IMR-90 (cell line): ENCODE results near the gene BSCL2. TPM values are rescaled to one million over a fixed set of nuclear protein-coding genes. Genes with fewer than 3 reads are reported as not detected.
A peak's percentile ranks its signal among the peaks of the same experiment; 100 is the strongest.

Source experiments
- ATAC-seq: fragments of 200-7000 bp; cut with Tn5 transposase; 2 replicates; pipeline ENCODE4 v1.9.1; 2020; ENCODE audit warnings: low read depth, mild to moderate bottlenecking, moderate library complexity
- BruUV-seq: library from RNA; stranded (reverse); fragments of 400-500 nt; replicated peaks from 2 replicates; lab custom pipeline; 2021; lab: Mats Ljungman, UMichigan
- CTCF ChIA-PET: fragments of 300-600 bp; formaldehyde crosslinking; extraction: SDS; loops from one replicate; lab custom pipeline; 2021; ENCODE audit warnings: antibody characterized with exemption; lab: Yijun Ruan, JAX
- POLR2A ChIA-PET: fragments of 300-600 bp; sonication (Branson Sonifier 250); formaldehyde crosslinking; loops from one replicate; lab custom pipeline; 2022; ENCODE audit warnings: antibody characterized with exemption; ENCODE audit not compliant: unreplicated experiment; lab: Charles Lee
- DNase-seq: peaks from one replicate; pipeline ENCODE4 v3.0.0; 2013
- H2AFZ ChIP-seq: replicated peaks from 2 replicates; pipeline ENCODE3; 2013; ENCODE audit warnings: low read length, mild to moderate bottlenecking; ENCODE audit not compliant: poor library complexity
- H2AK5ac ChIP-seq: 2 replicates; pipeline ENCODE4 v1.6.1; 2013; ENCODE audit warnings: low read depth, low read length, inconsistent platforms
- H2AK9ac ChIP-seq: replicated peaks from 2 replicates; pipeline ENCODE3; 2013; ENCODE audit warnings: mild to moderate bottlenecking, low read depth, low read length, moderate library complexity; ENCODE audit not compliant: poor library complexity
- H2BK120ac ChIP-seq: 2 replicates; pipeline ENCODE4 v1.6.1; 2013; ENCODE audit warnings: low read depth, low read length, inconsistent platforms
- H2BK15ac ChIP-seq: 3 replicates; pipeline ENCODE4 v1.6.1; 2013; ENCODE audit warnings: low read depth, low read length, inconsistent platforms
- H2BK20ac ChIP-seq: 2 replicates; pipeline ENCODE4 v1.6.1; 2013; ENCODE audit warnings: low read depth, mild to moderate bottlenecking, inconsistent platforms, low read length, moderate library complexity
- H2BK5ac ChIP-seq: 2 replicates; pipeline ENCODE4 v1.6.1; 2013; ENCODE audit warnings: mild to moderate bottlenecking, low read depth, low read length, inconsistent platforms; ENCODE audit not compliant: poor library complexity, severe bottlenecking
- H3K14ac ChIP-seq: replicated peaks from 2 replicates; pipeline ENCODE4 v1.6.1; 2013; ENCODE audit warnings: low read depth, low read length, inconsistent platforms
- H3K18ac ChIP-seq: 2 replicates; pipeline ENCODE4 v1.6.1; 2013; ENCODE audit warnings: low read depth, low read length, control low read depth
- H3K23ac ChIP-seq: 2 replicates; pipeline ENCODE4 v1.6.1; 2013; ENCODE audit warnings: low read depth, low read length, inconsistent platforms
- H3K27ac ChIP-seq: 2 replicates; pipeline ENCODE4 v1.5.1; 2013; ENCODE audit warnings: mild to moderate bottlenecking, control low read depth, low read length; ENCODE audit not compliant: insufficient read depth
- H3K27me3 ChIP-seq: 2 replicates; pipeline ENCODE4 v1.6.1; 2013; ENCODE audit warnings: low read length; ENCODE audit not compliant: control insufficient read depth, insufficient read depth
- H3K36me3 ChIP-seq: 2 replicates; pipeline ENCODE4 v1.6.1; 2013; ENCODE audit warnings: low read length, mixed read lengths; ENCODE audit not compliant: control insufficient read depth, insufficient read depth
- H3K4ac ChIP-seq: 2 replicates; pipeline ENCODE4 v1.6.1; 2013; ENCODE audit warnings: low read depth, low read length, inconsistent platforms
- H3K4me1 ChIP-seq: 2 replicates; pipeline ENCODE4 v1.6.1; 2013; ENCODE audit warnings: low read length, mixed read lengths; ENCODE audit not compliant: control insufficient read depth, insufficient read depth
- H3K4me2 ChIP-seq: 2 replicates; pipeline ENCODE4 v1.6.1; 2013; ENCODE audit warnings: low read depth, mild to moderate bottlenecking, control low read depth, low read length, moderate library complexity
- H3K4me3 ChIP-seq: 2 replicates; pipeline ENCODE4 v1.5.1; 2013; ENCODE audit warnings: low read depth, mild to moderate bottlenecking, control low read depth, low read length, moderate library complexity; ENCODE audit not compliant: insufficient read depth
- H3K56ac ChIP-seq: 2 replicates; pipeline ENCODE4 v1.6.1; 2013; ENCODE audit warnings: low read length, inconsistent platforms; ENCODE audit not compliant: insufficient read depth; ENCODE audit errors: extremely low read depth
- H3K79me1 ChIP-seq, 2 experiments: 2 replicates each; pipeline ENCODE4 v1.6.1; 2013; ENCODE audit warnings: low read length in 2 of 2, inconsistent platforms in 1 of 2, low read depth in 1 of 2
- H3K9ac ChIP-seq: 2 replicates; pipeline ENCODE4 v1.6.1; 2013; ENCODE audit warnings: low read depth, low read length, control low read depth
- H3K9me1 ChIP-seq: 2 replicates; pipeline ENCODE4 v1.6.1; 2013; ENCODE audit warnings: low read length, inconsistent platforms; ENCODE audit not compliant: insufficient read depth
- H3K9me3 ChIP-seq: 2 replicates; pipeline ENCODE4 v1.6.1; 2013; ENCODE audit warnings: low read length; ENCODE audit not compliant: control insufficient read depth, insufficient read depth
- H4K20me1 ChIP-seq: 2 replicates; pipeline ENCODE4 v1.6.1; 2013; ENCODE audit warnings: low read length, inconsistent platforms; ENCODE audit not compliant: insufficient read depth
- H4K5ac ChIP-seq: 2 replicates; pipeline ENCODE4 v1.6.1; 2013; ENCODE audit warnings: mild to moderate bottlenecking, low read depth, low read length, control low read depth
- H4K8ac ChIP-seq, 2 experiments: 2 replicates each; pipeline ENCODE4 v1.6.1; 2013; ENCODE audit warnings: low read depth in 2 of 2, low read length in 2 of 2, control low read depth in 1 of 2, inconsistent platforms in 1 of 2
- H4K91ac ChIP-seq: 2 replicates; pipeline ENCODE4 v1.6.1; 2013; ENCODE audit warnings: low read depth, low read length, inconsistent platforms; ENCODE audit not compliant: insufficient read depth
- BHLHE40 ChIP-seq: fragments of 150-350 bp; IDR thresholded peaks from 2 replicates; pipeline ENCODE4 v1.6.1; 2016; ENCODE audit warnings: mild to moderate bottlenecking, low read depth, low read length
- CEBPB ChIP-seq: IDR thresholded peaks from 2 replicates; pipeline ENCODE4 v1.6.1; 2012; ENCODE audit warnings: low read depth, low read length, improper control_type of control experiment
- CHD1 ChIP-seq: IDR thresholded peaks from 2 replicates; pipeline ENCODE4 v1.6.1; 2012; ENCODE audit warnings: low read depth, low read length, improper control_type of control experiment
- FOS ChIP-seq: fragments of 150-350 bp; IDR thresholded peaks from 2 replicates; pipeline ENCODE4 v1.6.1; 2016; ENCODE audit warnings: low read depth, low read length
- MAZ ChIP-seq: IDR thresholded peaks from 2 replicates; pipeline ENCODE4 v1.6.1; 2012; ENCODE audit warnings: low read depth, mild to moderate bottlenecking, low read length, improper control_type of control experiment, moderate library complexity, borderline replicate concordance
- MXI1 ChIP-seq: IDR thresholded peaks from 2 replicates; pipeline ENCODE4 v1.6.1; 2012; ENCODE audit warnings: low read depth, mild to moderate bottlenecking, low read length, moderate library complexity, borderline replicate concordance
- NFE2L2 ChIP-seq: fragments of 150-350 bp; IDR thresholded peaks from 2 replicates; pipeline ENCODE4 v1.6.1; 2016; ENCODE audit warnings: low read depth, mild to moderate bottlenecking, low read length
- POLR2A ChIP-seq: IDR thresholded peaks from 2 replicates; pipeline ENCODE4 v1.6.1; 2012; ENCODE audit warnings: mild to moderate bottlenecking, low read depth, low read length
- RAD21 ChIP-seq: IDR thresholded peaks from 2 replicates; pipeline ENCODE4 v1.6.1; 2012; ENCODE audit warnings: low read length, improper control_type of control experiment
- RFX5 ChIP-seq: IDR thresholded peaks from 2 replicates; pipeline ENCODE4 v1.8.0; 2012; ENCODE audit warnings: low read depth, mild to moderate bottlenecking, low read length, moderate library complexity
- SMC3 ChIP-seq: fragments of 150-350 bp; IDR thresholded peaks from 2 replicates; pipeline ENCODE4 v1.6.1; 2016; ENCODE audit warnings: low read depth, mild to moderate bottlenecking, antibody characterized with exemption, low read length, moderate library complexity
- WGBS, 2 experiments: methylation state at CpG; one replicate each; pipeline versions ENCODE4 v1.1.5 to v1.1.7; 2013; ENCODE audit warnings: missing lambda C conversion rate in 2 of 2; ENCODE audit not compliant: insufficient read length in 1 of 2; ENCODE audit errors: extremely low coverage in 2 of 2; 5-methylcytosine and 5-hydroxymethylcytosine counted together
- dilution Hi-C: fragments of 300-500 bp; cut with HindIII; formaldehyde crosslinking; loops from one replicate; pipeline ENCODE4 v1.14.3; 2018; ENCODE audit warnings: low sequenced_read_pairs; ENCODE audit not compliant: unreplicated experiment
- in situ Hi-C: fragments of 300-500 bp; cut with MboI; formaldehyde crosslinking; loops from 3 replicates; pipeline ENCODE4 v1.14.3; 2019; ENCODE audit warnings: low sequenced_read_pairs, inconsistent platforms, mixed read lengths
- intact Hi-C: fragments of 100-400 bp; cut with micrococcal nuclease; formaldehyde crosslinking; loops from 2 replicates; pipeline ENCODE4 v1.10.0; 2022
- polyA plus RNA-seq, 3 experiments: library from polyadenylated mRNA; depleted of rRNA; stranded (reverse); fragments of >200 nt; gene quantifications; 2 replicates each; pipeline ENCODE4 v1.2.3, GENCODE V29; 2012; ENCODE audit warnings: low replicate concordance in 1 of 3
- total RNA-seq: library from RNA; depleted of rRNA; stranded (reverse); fragments of >200 nt; gene quantifications from 2 replicates; pipeline ENCODE4 v1.2.3, GENCODE V29; 2012
- TF ChIP-seq, protein P1 (sequence below): conservative IDR thresholded peaks from 2 replicates; pipeline ENCODE4 v1.5.1; 2012; ENCODE audit warnings: mild to moderate bottlenecking, low read depth, low read length, improper control_type of control experiment
- TF ChIP-seq, protein P2 (sequence below): fragments of 150-350 bp; IDR thresholded peaks from 2 replicates; pipeline ENCODE4 v1.6.1; 2016; ENCODE audit warnings: low read depth, mild to moderate bottlenecking, low read length, moderate library complexity, borderline replicate concordance
- TF ChIP-seq, protein P3 (sequence below): fragments of 150-350 bp; IDR thresholded peaks from 2 replicates; pipeline ENCODE4 v1.6.1; 2017; ENCODE audit warnings: mild to moderate bottlenecking, antibody characterized with exemption, low read length, low read depth

Gene BSCL2
- total and polyA plus RNA-seq, 2 of the 4 experiments (the other 2 are of a cell fraction): 26.2 to 47.1 TPM

DNA sequence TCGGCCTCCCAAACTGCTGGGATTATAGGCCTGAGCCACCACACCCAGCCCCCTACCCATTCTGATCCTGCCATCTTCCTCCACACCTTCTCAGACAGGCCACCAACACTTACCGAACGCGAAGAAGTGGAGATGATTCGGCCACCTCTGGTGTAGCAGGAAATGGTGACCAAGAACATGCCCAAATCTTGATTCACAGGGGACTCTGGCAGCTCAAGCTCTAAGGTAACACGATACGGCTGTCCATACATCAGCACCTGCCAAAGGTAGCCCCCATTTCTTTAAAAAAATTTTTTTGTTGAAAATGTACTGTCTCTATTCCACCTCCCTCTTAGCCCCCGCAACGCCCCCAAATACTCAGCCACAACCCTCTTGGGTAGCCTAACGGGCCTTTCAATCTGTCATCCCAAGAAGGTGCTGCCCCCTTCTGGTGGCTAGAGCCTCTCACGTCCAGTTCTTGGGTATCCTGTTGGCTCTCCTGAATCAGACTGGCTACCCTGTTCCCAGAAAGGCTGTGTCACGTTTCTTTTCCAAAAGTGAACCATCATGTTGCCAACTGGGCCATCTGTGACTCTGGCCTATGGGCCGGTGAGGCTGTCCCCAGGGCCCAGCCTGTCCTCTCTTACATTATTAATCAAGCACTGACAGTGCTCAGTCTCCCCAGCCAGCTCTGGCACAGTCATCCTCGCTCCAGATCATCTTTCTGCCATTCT lies 12.6 kb downstream of the BSCL2 start:
- 0 out of 2 replicates have a peak, but pooled peaks cover 6% of the 10 kb centered on the region for H4K20me1 ChIP-seq
- peak overlapping the region; percentile 73 for H2AK9ac ChIP-seq
- H3K9me1 ChIP-seq: peaks cover 6% of the 10 kb centered on the region; the same call in 1 of the 2 replicates
- no peak overlapping the region; the same call in 1 of the 2 replicates for H3K14ac ChIP-seq
- H2BK20ac ChIP-seq: no peak overlapping the region
- H4K5ac ChIP-seq: no peak overlapping the region
- peak overlapping the region; percentile 44 for H2AFZ ChIP-seq
- peaks cover 2% of the 10 kb centered on the region; the same call in 1 of the 2 replicates for H3K4me1 ChIP-seq
- BruUV-seq: no TSS peak
- intact Hi-C loops: loop anchor here (1.0 to 10.0 kb wide), 4 partner anchors 14 to 314 kb away; partner anchors contain the start of gene TUT1
- no peak overlapping the region for H3K56ac ChIP-seq
- H3K36me3 ChIP-seq: peaks cover 22% of the 10 kb centered on the region
- no peak overlapping the region for H3K4me3 ChIP-seq
- H3K18ac ChIP-seq: no peak overlapping the region
- no peak overlapping the region for H2BK15ac ChIP-seq
- H2AK5ac ChIP-seq: peak overlapping the region; percentile 28; the same call in 1 of the 2 replicates
- H2BK120ac ChIP-seq: no peak overlapping the region
- WGBS, 2 experiments: 28% methylated on average over 5 of the region's 14 CpGs; no CpG with 5 or more reads in 1 of the 2 experiments
- no peak overlapping the region for H3K4me2 ChIP-seq
- no peak overlapping the region for H4K91ac ChIP-seq
- CTCF ChIA-PET: interaction anchor here (0.6 to 3.0 kb wide), 5 partner anchors 9 to 300 kb away, joined by 3 to 11 read pairs (median 4); no protein-coding TSS in a partner anchor
- peaks cover 0 to 7% of the 10 kb centered on the region in 2 experiments; a peak in 2 of 4 replicates for H3K79me1 ChIP-seq
- H3K27ac ChIP-seq: no peak overlapping the region
- POLR2A ChIA-PET: interaction anchor here (0.7 kb wide), 1 partner anchor 152 kb away, joined by 8 read pairs; no protein-coding TSS in a partner anchor
- ATAC-seq (peak; percentile 92), DNase-seq (peak; percentile 82)
- H4K8ac ChIP-seq: no peak overlapping the region
- in situ Hi-C loops: loop anchor here (10.0 kb wide), 1 partner anchor 300 kb away; no protein-coding TSS in a partner anchor
- H2BK5ac ChIP-seq: no peak overlapping the region
- H3K23ac ChIP-seq: no peak overlapping the region
- H3K27me3 ChIP-seq: no peaks in the 10 kb centered on the region
- H3K9ac ChIP-seq: no peak overlapping the region
- no peaks in the 10 kb centered on the region for H3K9me3 ChIP-seq
- H3K4ac ChIP-seq: no peak overlapping the region; the same call in 1 of the 2 replicates
- dilution Hi-C loops: no loop called here
- TF ChIP-seq SMC3: peak; percentile 68
- TF ChIP-seq NFE2L2: no peak
- TF ChIP-seq, protein P1, sequence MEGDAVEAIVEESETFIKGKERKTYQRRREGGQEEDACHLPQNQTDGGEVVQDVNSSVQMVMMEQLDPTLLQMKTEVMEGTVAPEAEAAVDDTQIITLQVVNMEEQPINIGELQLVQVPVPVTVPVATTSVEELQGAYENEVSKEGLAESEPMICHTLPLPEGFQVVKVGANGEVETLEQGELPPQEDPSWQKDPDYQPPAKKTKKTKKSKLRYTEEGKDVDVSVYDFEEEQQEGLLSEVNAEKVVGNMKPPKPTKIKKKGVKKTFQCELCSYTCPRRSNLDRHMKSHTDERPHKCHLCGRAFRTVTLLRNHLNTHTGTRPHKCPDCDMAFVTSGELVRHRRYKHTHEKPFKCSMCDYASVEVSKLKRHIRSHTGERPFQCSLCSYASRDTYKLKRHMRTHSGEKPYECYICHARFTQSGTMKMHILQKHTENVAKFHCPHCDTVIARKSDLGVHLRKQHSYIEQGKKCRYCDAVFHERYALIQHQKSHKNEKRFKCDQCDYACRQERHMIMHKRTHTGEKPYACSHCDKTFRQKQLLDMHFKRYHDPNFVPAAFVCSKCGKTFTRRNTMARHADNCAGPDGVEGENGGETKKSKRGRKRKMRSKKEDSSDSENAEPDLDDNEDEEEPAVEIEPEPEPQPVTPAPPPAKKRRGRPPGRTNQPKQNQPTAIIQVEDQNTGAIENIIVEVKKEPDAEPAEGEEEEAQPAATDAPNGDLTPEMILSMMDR: peak; percentile 73
- no peak for TF ChIP-seq CHD1
- TF ChIP-seq, protein P2, sequence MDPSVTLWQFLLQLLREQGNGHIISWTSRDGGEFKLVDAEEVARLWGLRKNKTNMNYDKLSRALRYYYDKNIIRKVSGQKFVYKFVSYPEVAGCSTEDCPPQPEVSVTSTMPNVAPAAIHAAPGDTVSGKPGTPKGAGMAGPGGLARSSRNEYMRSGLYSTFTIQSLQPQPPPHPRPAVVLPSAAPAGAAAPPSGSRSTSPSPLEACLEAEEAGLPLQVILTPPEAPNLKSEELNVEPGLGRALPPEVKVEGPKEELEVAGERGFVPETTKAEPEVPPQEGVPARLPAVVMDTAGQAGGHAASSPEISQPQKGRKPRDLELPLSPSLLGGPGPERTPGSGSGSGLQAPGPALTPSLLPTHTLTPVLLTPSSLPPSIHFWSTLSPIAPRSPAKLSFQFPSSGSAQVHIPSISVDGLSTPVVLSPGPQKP: no peak
- TF ChIP-seq FOS: no peak
- TF ChIP-seq MAZ: no peak
- no peak for TF ChIP-seq RFX5
- peak; percentile 72 for TF ChIP-seq RAD21
- TF ChIP-seq, protein P3, sequence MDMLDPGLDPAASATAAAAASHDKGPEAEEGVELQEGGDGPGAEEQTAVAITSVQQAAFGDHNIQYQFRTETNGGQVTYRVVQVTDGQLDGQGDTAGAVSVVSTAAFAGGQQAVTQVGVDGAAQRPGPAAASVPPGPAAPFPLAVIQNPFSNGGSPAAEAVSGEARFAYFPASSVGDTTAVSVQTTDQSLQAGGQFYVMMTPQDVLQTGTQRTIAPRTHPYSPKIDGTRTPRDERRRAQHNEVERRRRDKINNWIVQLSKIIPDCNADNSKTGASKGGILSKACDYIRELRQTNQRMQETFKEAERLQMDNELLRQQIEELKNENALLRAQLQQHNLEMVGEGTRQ: no peak
- no peak for TF ChIP-seq MXI1
- no peak for TF ChIP-seq CEBPB
- no peak for TF ChIP-seq BHLHE40
- TF ChIP-seq POLR2A: no peak
